Parathyroid adenoma (tissue), 2 donors: ENCODE measurements around the gene TSHZ2.

ENCODE experiments used
- H2AFZ ChIP-seq: fragments of 300-600 bp; sonication (generic); one replicate; pipeline ENCODE4 v1.7.0; 2017; ENCODE audit warnings: antibody characterized with exemption, mild to moderate bottlenecking
- H3K27ac ChIP-seq: fragments of 300-600 bp; sonication (generic); one replicate; pipeline ENCODE4 v1.7.0; 2017
- H3K27me3 ChIP-seq: fragments of 300-600 bp; sonication (generic); one replicate; pipeline ENCODE4 v1.7.0; 2017; ENCODE audit warnings: low read length; ENCODE audit not compliant: control insufficient read depth, insufficient read depth
- H3K36me3 ChIP-seq: fragments of 300-600 bp; sonication (generic); one replicate; pipeline ENCODE4 v1.7.0; 2017; ENCODE audit warnings: low read length; ENCODE audit not compliant: control insufficient read depth, insufficient read depth
- H3K4me1 ChIP-seq: fragments of 300-600 bp; sonication (generic); one replicate; pipeline ENCODE4 v1.7.0; 2017; ENCODE audit warnings: control low read depth
- H3K4me2 ChIP-seq: fragments of 300-600 bp; sonication (generic); one replicate; pipeline ENCODE4 v1.7.0; 2017; ENCODE audit warnings: low read length
- H3K4me3 ChIP-seq: fragments of 300-600 bp; sonication (generic); one replicate; pipeline ENCODE4 v1.7.0; 2017; ENCODE audit warnings: low read depth, low read length
- H3K79me2 ChIP-seq: fragments of 300-600 bp; sonication (generic); one replicate; pipeline ENCODE4 v1.7.0; 2017; ENCODE audit warnings: control low read depth
- H3K9ac ChIP-seq: fragments of 300-600 bp; sonication (generic); one replicate; pipeline ENCODE4 v1.7.0; 2017; ENCODE audit warnings: mild to moderate bottlenecking
- H3K9me3 ChIP-seq: fragments of 300-600 bp; sonication (generic); one replicate; pipeline ENCODE4 v1.7.0; 2017; ENCODE audit warnings: low read length; ENCODE audit not compliant: control insufficient read depth
- CTCF ChIP-seq: fragments of 300-600 bp; sonication (generic); IDR thresholded peaks from one replicate; pipeline ENCODE4 v1.7.0; 2017; ENCODE audit warnings: antibody characterized with exemption, mild to moderate bottlenecking
- donor health status: primary hyperparathyroidism.

The TSHZ2 gene

GRCh38 chr20:53369871-53370270 lies 397.7 kb downstream of the TSHZ2 start:
- Histone ChIP-seq H3K79me2 (no peaks in the 10 kb centered on the region), H3K27ac (no peak overlapping the region), H3K9ac (no peak overlapping the region), H2AFZ (no peak overlapping the region), H3K36me3 (no peaks in the 10 kb centered on the region), H3K4me1 (no peaks in the 10 kb centered on the region), H3K27me3 (no peaks in the 10 kb centered on the region), H3K4me2 (no peak overlapping the region), H3K9me3 (no peaks in the 10 kb centered on the region), H3K4me3 (no peak overlapping the region)
- no peak for TF ChIP-seq CTCF

- Histone ChIP-seq H3K9me3 (no peaks in the 10 kb centered on the region), H2AFZ (no peak overlapping the region)
- no peak for TF ChIP-seq CTCF
Observed at GRCh38 chr20:53370345-53370961, 398.3 kb downstream of the TSHZ2 start.

GRCh38 chr20:53371216-53371615 lies 399.1 kb downstream of the TSHZ2 start:
- Histone ChIP-seq H3K27me3 (no peaks in the 10 kb centered on the region), H3K36me3 (no peaks in the 10 kb centered on the region), H3K9ac (no peak overlapping the region), H3K4me3 (no peak overlapping the region), H3K79me2 (no peaks in the 10 kb centered on the region), H3K4me1 (no peaks in the 10 kb centered on the region), H2AFZ (no peak overlapping the region), H3K27ac (no peak overlapping the region), H3K9me3 (no peaks in the 10 kb centered on the region), H3K4me2 (no peak overlapping the region)
- no peak for TF ChIP-seq CTCF

More at GRCh38 chr20:53370345-53370961, 398.3 kb downstream of the TSHZ2 start:
- no peaks in the 10 kb centered on the region for H3K36me3 ChIP-seq
- H3K9ac ChIP-seq = no peak overlapping the region
- no peaks in the 10 kb centered on the region for H3K27me3 ChIP-seq
- no peaks in the 10 kb centered on the region for H3K79me2 ChIP-seq
- no peak overlapping the region for H3K27ac ChIP-seq
- no peak overlapping the region for H3K4me3 ChIP-seq
- no peak overlapping the region for H3K4me2 ChIP-seq
- H3K4me1 ChIP-seq = no peaks in the 10 kb centered on the region

- no peak overlapping the region for H2AFZ ChIP-seq
- H3K27me3 ChIP-seq = no peaks in the 10 kb centered on the region
- no peak overlapping the region for H3K27ac ChIP-seq
- H3K36me3 ChIP-seq = no peaks in the 10 kb centered on the region
- no peaks in the 10 kb centered on the region for H3K9me3 ChIP-seq
- no peak for TF ChIP-seq CTCF
- H3K4me2 ChIP-seq = no peak overlapping the region
- peaks cover 7% of the 10 kb centered on the region for H3K4me1 ChIP-seq
- H3K4me3 ChIP-seq = no peak overlapping the region
- H3K9ac ChIP-seq = no peak overlapping the region
- no peaks in the 10 kb centered on the region for H3K79me2 ChIP-seq
Observed at GRCh38 chr20:53376021-53376420, 403.9 kb downstream of the TSHZ2 start.
